ENCODE measurements around the gene TFR2. TPM values are rescaled to one million over a fixed set of nuclear protein-coding genes. Genes with fewer than 3 reads are reported as not detected.

Gene TFR2
- total and polyA plus RNA-seq, 9 of the 15 experiments (the other 6 are each of a cell fraction or from before 2014, with no cell fraction given), result 3.8 to 123 (median 51.1) TPM

DNA sequence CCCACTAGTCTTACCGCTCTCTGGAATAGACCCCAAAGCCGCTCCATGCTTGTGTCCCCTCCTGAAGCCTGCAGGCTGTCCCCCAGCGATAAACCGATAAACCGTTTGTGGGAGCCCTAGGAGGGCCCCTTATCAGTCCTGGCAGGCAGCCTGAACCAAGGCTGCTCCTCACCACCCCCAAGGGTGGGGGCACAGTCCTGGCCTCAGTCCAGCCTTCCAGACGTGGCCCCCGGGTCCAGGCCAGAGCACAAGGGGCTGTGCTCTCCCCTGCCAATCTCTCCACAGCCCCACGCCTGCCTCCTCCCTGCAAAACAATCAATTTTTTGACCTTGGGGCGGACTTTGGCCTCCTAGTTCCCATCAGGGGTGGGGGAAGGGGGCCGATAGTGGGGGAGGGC is at the start of gene TFR2 (continued):
- TF ChIP-seq, protein P1, sequence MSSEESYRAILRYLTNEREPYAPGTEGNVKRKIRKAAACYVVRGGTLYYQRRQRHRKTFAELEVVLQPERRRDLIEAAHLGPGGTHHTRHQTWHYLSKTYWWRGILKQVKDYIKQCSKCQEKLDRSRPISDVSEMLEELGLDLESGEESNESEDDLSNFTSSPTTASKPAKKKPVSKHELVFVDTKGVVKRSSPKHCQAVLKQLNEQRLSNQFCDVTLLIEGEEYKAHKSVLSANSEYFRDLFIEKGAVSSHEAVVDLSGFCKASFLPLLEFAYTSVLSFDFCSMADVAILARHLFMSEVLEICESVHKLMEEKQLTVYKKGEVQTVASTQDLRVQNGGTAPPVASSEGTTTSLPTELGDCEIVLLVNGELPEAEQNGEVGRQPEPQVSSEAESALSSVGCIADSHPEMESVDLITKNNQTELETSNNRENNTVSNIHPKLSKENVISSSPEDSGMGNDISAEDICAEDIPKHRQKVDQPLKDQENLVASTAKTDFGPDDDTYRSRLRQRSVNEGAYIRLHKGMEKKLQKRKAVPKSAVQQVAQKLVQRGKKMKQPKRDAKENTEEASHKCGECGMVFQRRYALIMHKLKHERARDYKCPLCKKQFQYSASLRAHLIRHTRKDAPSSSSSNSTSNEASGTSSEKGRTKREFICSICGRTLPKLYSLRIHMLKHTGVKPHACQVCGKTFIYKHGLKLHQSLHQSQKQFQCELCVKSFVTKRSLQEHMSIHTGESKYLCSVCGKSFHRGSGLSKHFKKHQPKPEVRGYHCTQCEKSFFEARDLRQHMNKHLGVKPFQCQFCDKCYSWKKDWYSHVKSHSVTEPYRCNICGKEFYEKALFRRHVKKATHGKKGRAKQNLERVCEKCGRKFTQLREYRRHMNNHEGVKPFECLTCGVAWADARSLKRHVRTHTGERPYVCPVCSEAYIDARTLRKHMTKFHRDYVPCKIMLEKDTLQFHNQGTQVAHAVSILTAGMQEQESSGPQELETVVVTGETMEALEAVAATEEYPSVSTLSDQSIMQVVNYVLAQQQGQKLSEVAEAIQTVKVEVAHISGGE (CRISPR knock-in tag; IDR thresholded peaks at IDR 0.05), result no peak
- no peak for TF ChIP-seq NKRF (IDR thresholded peaks at IDR 0.05; ENCODE audit: borderline replicate concordance)
- no peak for TF ChIP-seq SRF (CRISPR knock-in tag; IDR thresholded peaks at IDR 0.05)
- TF ChIP-seq XRCC5 (IDR thresholded peaks at IDR 0.05; ENCODE audit: low read depth, low read length), result peak; percentile 68; the same call in 1 of the 2 replicates
- TF ChIP-seq NCOA4 (IDR thresholded peaks at IDR 0.05; ENCODE audit: partially characterized antibody), result no peak
- TF ChIP-seq POLR2AphosphoS2 (IDR thresholded peaks at IDR 0.05; ENCODE audit: low read length), result no peak
- no peak for TF ChIP-seq ZNF347 (CRISPR knock-in tag; IDR thresholded peaks at IDR 0.05; ENCODE audit: low read depth)
- no peak for TF ChIP-seq ZNF79 (CRISPR knock-in tag; IDR thresholded peaks at IDR 0.05; ENCODE audit: low read depth)
- TF ChIP-seq, protein P2, sequence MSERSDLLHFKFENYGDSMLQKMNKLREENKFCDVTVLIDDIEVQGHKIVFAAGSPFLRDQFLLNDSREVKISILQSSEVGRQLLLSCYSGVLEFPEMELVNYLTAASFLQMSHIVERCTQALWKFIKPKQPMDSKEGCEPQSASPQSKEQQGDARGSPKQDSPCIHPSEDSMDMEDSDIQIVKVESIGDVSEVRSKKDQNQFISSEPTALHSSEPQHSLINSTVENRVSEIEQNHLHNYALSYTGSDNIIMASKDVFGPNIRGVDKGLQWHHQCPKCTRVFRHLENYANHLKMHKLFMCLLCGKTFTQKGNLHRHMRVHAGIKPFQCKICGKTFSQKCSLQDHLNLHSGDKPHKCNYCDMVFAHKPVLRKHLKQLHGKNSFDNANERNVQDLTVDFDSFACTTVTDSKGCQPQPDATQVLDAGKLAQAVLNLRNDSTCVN (CRISPR knock-in tag; IDR thresholded peaks at IDR 0.05), result 0 out of 2 replicates have a peak, but pooled peaks have one; percentile 26
- no peak for TF ChIP-seq HNRNPLL (IDR thresholded peaks at IDR 0.05; ENCODE audit: low read depth, low read length, poor library complexity, severe bottlenecking)
- no peak for TF ChIP-seq ELF2 (CRISPR knock-in tag; IDR thresholded peaks at IDR 0.05)
- TF ChIP-seq CHD2 (IDR thresholded peaks at IDR 0.05; ENCODE audit: low read depth, low read length), result no peak; the same call in none of the 2 replicates
- TF ChIP-seq ZNF24 (IDR thresholded peaks at IDR 0.05), result peak; percentile 42; the same call in 1 of the 2 replicates
- no peak for TF ChIP-seq ZNF184 (CRISPR knock-in tag; IDR thresholded peaks at IDR 0.05)
- TF ChIP-seq TBL1XR1 (IDR thresholded peaks at IDR 0.05; ENCODE audit: low read length in 2 of 2), result peak; percentile 41 to 96; a peak in 3 of 4 replicates
- no peak for TF ChIP-seq RAD51 (IDR thresholded peaks at IDR 0.05; ENCODE audit: borderline replicate concordance, low read depth)
- TF ChIP-seq CBFB (CRISPR knock-in tag; IDR thresholded peaks at IDR 0.05), result peak; percentile 54; the same call in 1 of the 2 replicates
- peak; percentile 90 for TF ChIP-seq PKNOX1 (IDR thresholded peaks at IDR 0.05)
- TF ChIP-seq ZNF23 (CRISPR knock-in tag; IDR thresholded peaks at IDR 0.05), result no peak
- TF ChIP-seq ZSCAN29 (IDR thresholded peaks at IDR 0.05), result no peak
- TF ChIP-seq ZNF695 (CRISPR knock-in tag; IDR thresholded peaks at IDR 0.05), result no peak
- TF ChIP-seq ZNF57 (CRISPR knock-in tag; IDR thresholded peaks at IDR 0.05), result no peak

Data from K562 (cell line).